AG09319 (cell line): ENCODE measurements around the gene ARSA.

ENCODE experiments used
- DNase-seq: peaks from one replicate; pipeline ENCODE4 v3.0.0-alpha.2; 2010; ENCODE audit warnings: low read depth; ENCODE audit errors: extremely low read depth
- CTCF ChIP-seq: IDR thresholded peaks from 2 replicates; pipeline ENCODE4 v1.5.1; 2011; ENCODE audit warnings: low read depth, mild to moderate bottlenecking, inconsistent platforms, low read length, moderate library complexity

The ARSA gene

DNA sequence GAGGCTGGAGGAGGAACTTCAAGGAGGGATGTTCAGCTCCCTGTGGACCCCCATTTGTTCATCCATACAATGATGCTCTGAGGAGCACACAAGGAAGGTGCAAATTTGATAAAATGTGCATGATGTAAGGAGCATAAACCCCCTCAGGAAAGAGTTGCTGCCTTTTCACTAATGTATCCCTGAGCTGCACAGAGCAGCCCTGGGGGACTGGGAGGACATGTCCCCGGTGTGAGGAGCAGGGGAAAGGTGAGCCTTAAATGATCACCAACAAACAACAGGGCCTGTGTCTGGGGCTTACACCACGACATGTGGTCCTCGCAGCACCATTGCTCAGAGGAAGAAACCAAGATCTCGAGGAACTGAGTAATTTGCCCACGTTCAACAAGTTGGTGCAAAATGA, 30.9 kb downstream of the ARSA start:
- DNase-seq: no peak
- TF ChIP-seq CTCF: no peak

GRCh38 chr22:50595189-50595588, 32.8 kb downstream of the ARSA start:
- no peak for DNase-seq
- TF ChIP-seq CTCF: no peak

DNA sequence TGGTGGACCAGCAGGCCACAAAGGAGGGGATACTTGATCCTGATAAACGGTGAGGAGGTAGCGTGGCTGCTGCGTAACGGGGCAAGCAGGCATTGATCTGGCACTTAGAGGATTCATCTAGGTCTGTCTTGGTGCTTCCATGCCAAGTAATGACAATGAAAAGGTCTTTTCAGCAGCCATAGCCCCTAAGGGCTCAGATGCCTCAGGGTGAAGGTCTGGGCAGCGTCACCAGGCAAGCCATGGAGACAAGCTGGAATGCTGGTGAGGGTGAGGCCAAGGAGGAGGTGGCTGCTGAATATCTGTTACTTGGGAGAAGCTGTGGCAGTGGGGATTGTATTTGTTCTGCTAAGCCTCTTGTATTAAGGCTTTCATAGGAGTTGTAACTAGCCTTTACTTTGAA, 40.5 kb downstream of the ARSA start:
- DNase-seq: no peak
- no peak for TF ChIP-seq CTCF

DNA sequence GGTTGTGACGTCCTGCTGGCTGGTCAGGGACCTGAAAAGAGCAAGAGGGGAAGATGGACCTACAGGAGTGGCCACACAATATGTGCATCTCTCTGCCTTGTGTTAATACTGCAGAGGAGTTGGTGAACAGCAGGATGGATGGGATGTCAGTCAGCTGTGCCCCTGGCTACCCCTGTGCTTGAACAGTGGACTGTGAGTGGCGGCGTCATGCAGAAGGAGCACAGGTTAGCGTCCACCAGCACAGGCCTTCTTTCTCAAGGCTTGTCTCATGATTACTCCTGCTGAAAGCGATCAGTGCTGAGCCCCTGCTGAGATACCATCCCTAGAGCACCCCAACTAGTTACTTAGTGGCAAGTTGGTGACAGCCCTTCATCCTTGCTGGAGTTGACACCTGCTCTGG, 41.5 kb downstream of the ARSA start:
- TF ChIP-seq CTCF: no peak
- DNase-seq: no peak

DNA sequence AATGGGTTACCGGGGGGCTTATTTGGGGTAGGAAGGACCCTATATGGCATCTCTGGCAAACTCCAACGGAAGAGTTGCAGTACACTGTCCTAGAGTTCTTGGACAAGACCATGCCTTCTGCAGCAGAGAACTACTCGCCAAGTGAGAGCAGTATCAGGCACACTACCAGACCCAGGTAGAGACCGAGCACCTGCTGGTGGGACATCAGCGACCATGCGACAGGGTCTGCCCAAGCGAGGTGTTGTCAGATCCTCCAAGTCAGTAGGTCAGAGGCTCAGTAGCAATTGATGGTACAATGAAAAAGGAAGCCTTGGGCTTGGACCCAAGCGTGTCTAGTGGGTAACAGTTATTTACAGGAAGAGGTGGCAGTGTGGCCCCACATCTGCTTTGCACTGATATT, 42.2 kb downstream of the ARSA start:
- no peak for TF ChIP-seq CTCF
- no peak for DNase-seq

- TF ChIP-seq CTCF: no peak
- no peak for DNase-seq
Observed at GRCh38 chr22:50585238-50585637, 42.7 kb downstream of the ARSA start.

GRCh38 chr22:50584106-50585096, 43.6 kb downstream of the ARSA start:
- TF ChIP-seq CTCF: no peak
- no peak for DNase-seq
